HG03354 (cell line): Measurements from ENCODE around the gene STUM.

ENCODE experiments used
- ATAC-seq: cut with Tn5 transposase; IDR thresholded peaks from one replicate; pipeline ENCODE4 v1.9.1; 2021; ENCODE audit warnings: mild to moderate bottlenecking; ENCODE audit not compliant: unreplicated experiment, poor library complexity, severe bottlenecking

The STUM gene

GRCh38 chr1:226658546-226659125 is 110.1 kb downstream of the STUM start:
- no peak for ATAC-seq
